Keratinocyte (primary cell): ENCODE data around the gene FBXO34. TPM values are rescaled to one million over a fixed set of nuclear protein-coding genes. Genes with fewer than 3 reads are reported as not detected.

Experiments used
- DNase-seq: peaks from one replicate; pipeline ENCODE4 v3.0.0-alpha.2; 2011; ENCODE audit warnings: low read depth, missing footprints, low spot score
- FAIRE-seq: peaks from 2 replicates; lab custom pipeline; 2011; peaks lifted over from hg19 to GRCh38; lab: Jason Lieb, UNC
- H2AFZ ChIP-seq: 2 replicates; pipeline ENCODE4 v1.6.0; 2012; ENCODE audit warnings: low read length, control low read depth, inconsistent platforms; ENCODE audit not compliant: control insufficient read depth
- H3K27ac ChIP-seq: 2 replicates; pipeline ENCODE4 v1.5.1; 2011; ENCODE audit warnings: low read length; ENCODE audit not compliant: control insufficient read depth, insufficient read depth
- H3K27me3 ChIP-seq: 3 replicates; pipeline ENCODE4 v1.6.0; 2011; ENCODE audit warnings: low read length; ENCODE audit not compliant: control insufficient read depth, insufficient read depth; ENCODE audit errors: extremely low read depth
- H3K36me3 ChIP-seq, 2 experiments: 2 replicates in 1 of 2; 3 replicates in 1 of 2; pipeline ENCODE4 v1.5.1; 2011; ENCODE audit warnings: low read length in 2 of 2, mild to moderate bottlenecking in 1 of 2; ENCODE audit not compliant: control insufficient read depth in 2 of 2, insufficient read depth in 2 of 2; ENCODE audit errors: extremely low read depth in 1 of 2
- H3K4me1 ChIP-seq: 3 replicates; pipeline ENCODE4 v1.5.1; 2011; ENCODE audit warnings: low read length; ENCODE audit not compliant: control insufficient read depth, insufficient read depth; ENCODE audit errors: extremely low read depth
- H3K4me2 ChIP-seq: 3 replicates; pipeline ENCODE4 v1.6.0; 2011; ENCODE audit warnings: low read depth, low read length; ENCODE audit not compliant: control insufficient read depth, insufficient read depth; ENCODE audit errors: extremely low read depth
- H3K4me3 ChIP-seq, 3 experiments: fragments of 200-600 bp in 1 of 3; sonication (generic) in 1 of 3; 2 replicates in 2 of 3; 3 replicates in 1 of 3; pipeline ENCODE4 v1.5.1; 2011 to 2016; ENCODE audit warnings: low read length in 3 of 3, mild to moderate bottlenecking in 3 of 3, control low read depth in 2 of 3, inconsistent platforms in 1 of 3, low read depth in 1 of 3, mixed read lengths in 1 of 3, mixed run types in 1 of 3, moderate library complexity in 1 of 3; ENCODE audit not compliant: control insufficient read depth in 2 of 3, insufficient read depth in 2 of 3; ENCODE audit errors: extremely low read depth in 1 of 3
- H3K79me2 ChIP-seq: 2 replicates; pipeline ENCODE4 v1.6.0; 2012; ENCODE audit warnings: low read length; ENCODE audit not compliant: control insufficient read depth, insufficient read depth
- H3K9ac ChIP-seq: 3 replicates; pipeline ENCODE4 v1.6.0; 2011; ENCODE audit warnings: low read length; ENCODE audit not compliant: control insufficient read depth, insufficient read depth; ENCODE audit errors: extremely low read depth
- H3K9me1 ChIP-seq: 3 replicates; pipeline ENCODE4 v1.6.0; 2011; ENCODE audit warnings: low read length; ENCODE audit not compliant: control insufficient read depth, insufficient read depth; ENCODE audit errors: extremely low read depth
- H3K9me3 ChIP-seq: 2 replicates; pipeline ENCODE4 v1.5.1; 2012; ENCODE audit warnings: low read depth, low read length; ENCODE audit not compliant: control insufficient read depth
- H4K20me1 ChIP-seq: 3 replicates; pipeline ENCODE4 v1.6.0; 2011; ENCODE audit warnings: low read length; ENCODE audit not compliant: control insufficient read depth, insufficient read depth; ENCODE audit errors: extremely low read depth
- CTCF ChIP-seq, 3 experiments: IDR thresholded peaks in 1 of 3; conservative IDR thresholded peaks in 1 of 3; optimal IDR thresholded peaks in 1 of 3; 2 replicates in 2 of 3; 3 replicates in 1 of 3; pipeline versions ENCODE3 to v1.5.1; 2011; ENCODE audit warnings: low read length in 3 of 3, mild to moderate bottlenecking in 3 of 3, moderate library complexity in 2 of 3, control low read depth in 1 of 3, inconsistent platforms in 1 of 3; ENCODE audit not compliant: insufficient read depth in 2 of 3; ENCODE audit errors: extremely low read depth in 1 of 3
- EZH2 ChIP-seq: IDR thresholded peaks from one replicate; pipeline ENCODE4 v1.6.1; 2012; ENCODE audit warnings: inconsistent platforms, mild to moderate bottlenecking, low read length, moderate library complexity
- dilution Hi-C: fragments of 300-500 bp; cut with MboI; formaldehyde crosslinking; loops from one replicate; pipeline ENCODE4 v1.7.0; 2020; ENCODE audit warnings: low sequenced_read_pairs; ENCODE audit not compliant: extremely low pct_ligation_motif_present
- polyA plus RNA-seq, 5 experiments: library from polyadenylated mRNA; depleted of rRNA in 3 of 5; stranded (reverse) in 3 of 5; stranded (forward) in 1 of 5; unstranded in 1 of 5; fragments of >200 nt; gene quantifications; 1 replicate in 1 of 5; 2 replicates in 3 of 5; 3 replicates in 1 of 5; pipeline versions ENCODE4 v1.2.1 to v1.2.3, GENCODE V29; 2011 to 2012; ENCODE audit warnings: missing spikeins in 2 of 5, low read depth in 1 of 5, low replicate concordance in 1 of 5

FBXO34 gene
- polyA plus RNA-seq, 1 donor (not counting 4 experiments of a cell fraction or from before 2014, with no cell fraction given): 18.0 TPM

GRCh38 chr14:55383541-55384140 lies 112.4 kb downstream of the FBXO34 start:
- no peaks in the 10 kb centered on the region for H4K20me1 ChIP-seq
- H3K4me1 ChIP-seq: no peaks in the 10 kb centered on the region
- no peak overlapping the region for H3K4me3 ChIP-seq
- no peak for DNase-seq
- dilution Hi-C loops: no loop called here
- no peaks in the 10 kb centered on the region for H3K79me2 ChIP-seq
- no peak overlapping the region for H3K27ac ChIP-seq
- no peak overlapping the region for H3K4me2 ChIP-seq
- H3K27me3 ChIP-seq: no peaks in the 10 kb centered on the region
- H3K36me3 ChIP-seq: peaks cover 4 to 12% of the 10 kb centered on the region in 2 experiments
- no peaks in the 10 kb centered on the region for H3K9me3 ChIP-seq
- no peak for FAIRE-seq
- TF ChIP-seq EZH2: no peak
- TF ChIP-seq CTCF (optimal IDR thresholded peaks at IDR 0.05 in 1 of 3, IDR thresholded peaks at IDR 0.05 in 1 of 3, conservative IDR thresholded peaks at IDR 0.05 in 1 of 3; ENCODE audit: extremely low read depth in 1 of 3, insufficient read depth in 2 of 3, low read length in 3 of 3): no peak
- no peak overlapping the region for H3K9ac ChIP-seq
- H2AFZ ChIP-seq: no peak overlapping the region
- no peaks in the 10 kb centered on the region for H3K9me1 ChIP-seq

GRCh38 chr14:55384536-55384935 lies 113.3 kb downstream of the FBXO34 start:
- no peaks in the 10 kb centered on the region for H3K79me2 ChIP-seq
- H3K4me3 ChIP-seq: no peak overlapping the region
- peaks cover 4 to 12% of the 10 kb centered on the region in 2 experiments for H3K36me3 ChIP-seq
- H3K9ac ChIP-seq: no peak overlapping the region
- dilution Hi-C loops: no loop called here
- no peaks in the 10 kb centered on the region for H3K9me3 ChIP-seq
- H3K9me1 ChIP-seq: no peaks in the 10 kb centered on the region
- no peak for TF ChIP-seq CTCF (optimal IDR thresholded peaks at IDR 0.05 in 1 of 3, IDR thresholded peaks at IDR 0.05 in 1 of 3, conservative IDR thresholded peaks at IDR 0.05 in 1 of 3; ENCODE audit: extremely low read depth in 1 of 3, insufficient read depth in 2 of 3, low read length in 3 of 3)
- TF ChIP-seq EZH2: no peak
- DNase-seq (no peak), FAIRE-seq (no peak)
- H3K4me2 ChIP-seq: no peak overlapping the region
- H3K27me3 ChIP-seq: no peaks in the 10 kb centered on the region
- H2AFZ ChIP-seq: no peak overlapping the region
- no peak overlapping the region for H3K27ac ChIP-seq
- H4K20me1 ChIP-seq: no peaks in the 10 kb centered on the region
- H3K4me1 ChIP-seq: no peaks in the 10 kb centered on the region
